Measurements from ENCODE around the gene TMEM202. TPM values are rescaled to one million over a fixed set of nuclear protein-coding genes. Genes with fewer than 3 reads are reported as not detected.

TMEM202 gene
- total and polyA plus RNA-seq, 10 of the 15 experiments (the other 5 are each of a cell fraction or from before 2014, with no cell fraction given) = not detected

- TF ChIP-seq, protein P1, sequence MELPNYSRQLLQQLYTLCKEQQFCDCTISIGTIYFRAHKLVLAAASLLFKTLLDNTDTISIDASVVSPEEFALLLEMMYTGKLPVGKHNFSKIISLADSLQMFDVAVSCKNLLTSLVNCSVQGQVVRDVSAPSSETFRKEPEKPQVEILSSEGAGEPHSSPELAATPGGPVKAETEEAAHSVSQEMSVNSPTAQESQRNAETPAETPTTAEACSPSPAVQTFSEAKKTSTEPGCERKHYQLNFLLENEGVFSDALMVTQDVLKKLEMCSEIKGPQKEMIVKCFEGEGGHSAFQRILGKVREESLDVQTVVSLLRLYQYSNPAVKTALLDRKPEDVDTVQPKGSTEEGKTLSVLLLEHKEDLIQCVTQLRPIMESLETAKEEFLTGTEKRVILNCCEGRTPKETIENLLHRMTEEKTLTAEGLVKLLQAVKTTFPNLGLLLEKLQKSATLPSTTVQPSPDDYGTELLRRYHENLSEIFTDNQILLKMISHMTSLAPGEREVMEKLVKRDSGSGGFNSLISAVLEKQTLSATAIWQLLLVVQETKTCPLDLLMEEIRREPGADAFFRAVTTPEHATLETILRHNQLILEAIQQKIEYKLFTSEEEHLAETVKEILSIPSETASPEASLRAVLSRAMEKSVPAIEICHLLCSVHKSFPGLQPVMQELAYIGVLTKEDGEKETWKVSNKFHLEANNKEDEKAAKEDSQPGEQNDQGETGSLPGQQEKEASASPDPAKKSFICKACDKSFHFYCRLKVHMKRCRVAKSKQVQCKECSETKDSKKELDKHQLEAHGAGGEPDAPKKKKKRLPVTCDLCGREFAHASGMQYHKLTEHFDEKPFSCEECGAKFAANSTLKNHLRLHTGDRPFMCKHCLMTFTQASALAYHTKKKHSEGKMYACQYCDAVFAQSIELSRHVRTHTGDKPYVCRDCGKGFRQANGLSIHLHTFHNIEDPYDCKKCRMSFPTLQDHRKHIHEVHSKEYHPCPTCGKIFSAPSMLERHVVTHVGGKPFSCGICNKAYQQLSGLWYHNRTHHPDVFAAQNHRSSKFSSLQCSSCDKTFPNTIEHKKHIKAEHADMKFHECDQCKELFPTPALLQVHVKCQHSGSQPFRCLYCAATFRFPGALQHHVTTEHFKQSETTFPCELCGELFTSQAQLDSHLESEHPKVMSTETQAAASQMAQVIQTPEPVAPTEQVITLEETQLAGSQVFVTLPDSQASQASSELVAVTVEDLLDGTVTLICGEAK (IDR thresholded peaks at IDR 0.05; ENCODE audit: borderline replicate concordance) = no peak
Observed at GRCh38 chr15:72380743-72381142, 17.4 kb upstream of the TMEM202 start (continued).

DNA sequence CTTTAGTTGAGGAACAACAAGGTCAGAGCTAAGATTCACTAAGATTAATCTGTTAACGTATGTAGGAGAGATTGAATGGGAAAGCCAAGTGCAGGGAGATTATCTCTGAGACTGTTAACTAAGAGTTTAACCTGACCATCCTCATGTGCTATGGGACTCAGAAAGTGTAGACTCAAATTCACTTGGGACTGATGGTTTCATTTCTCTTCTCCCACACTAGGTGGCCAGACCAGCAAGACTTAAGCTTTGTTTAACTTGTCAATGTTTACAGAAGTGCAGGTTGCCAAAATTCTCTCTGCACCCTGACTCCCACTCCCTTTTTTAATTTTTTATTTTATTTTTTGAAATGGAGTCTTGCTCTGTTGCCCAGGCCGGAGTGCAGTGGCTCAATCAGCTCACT is 16.0 kb upstream of the TMEM202 start:
- ChIA-PET RAD21 (ENCODE audit: unreplicated experiment) (no interaction called here), SMC1A (ENCODE audit: uncharacterized antibody, unreplicated experiment) (interaction anchor here (0.7 to 1.3 kb wide), 3 partner anchors 16 to 289 kb away, joined by 3 to 4 read pairs (median 3); no protein-coding TSS in a partner anchor), POLR2A (no interaction called here), CTCF (interaction anchor here (1.0 to 1.2 kb wide), 3 partner anchors 14 to 23 kb away, joined by 3 to 4 read pairs (median 3); no protein-coding TSS in a partner anchor)
- Histone ChIP-seq H3K4me2 (ENCODE audit: control insufficient read depth, insufficient read depth) (no peak overlapping the region), H3K4me1 (ENCODE audit: control insufficient read depth, insufficient read depth, low read length) (no peaks in the 10 kb centered on the region), H3K4me3 (no peak overlapping the region), H3K36me3 (ENCODE audit: control insufficient read depth in 2 of 2, insufficient read depth in 2 of 2, low read length in 1 of 2) (no peaks in the 10 kb centered on the region), H3K79me2 (ENCODE audit: control insufficient read depth, insufficient read depth, low read length) (no peaks in the 10 kb centered on the region), H3K9ac (ENCODE audit: control insufficient read depth, insufficient read depth, low read length) (no peak overlapping the region), H3K27me3 (replicated peaks in 1 of 2; ENCODE audit: control insufficient read depth in 2 of 2, insufficient read depth in 2 of 2, low read length in 1 of 2) (peaks cover 0 to 2% of the 10 kb centered on the region in 2 experiments; a peak in 2 of 4 replicates), H3K9me3 (replicated peaks; ENCODE audit: control insufficient read depth, insufficient read depth, low read length) (no peaks in the 10 kb centered on the region), H4K20me1 (ENCODE audit: control insufficient read depth, insufficient read depth) (no peaks in the 10 kb centered on the region), H2AFZ (ENCODE audit: control insufficient read depth, low read depth, low read length) (no peak overlapping the region), H3K27ac (ENCODE audit: control insufficient read depth, insufficient read depth) (no peak overlapping the region)
- 43% methylated on average over 2 of the region's 2 CpGs for whole genome bisulfite sequencing (ENCODE audit: insufficient coverage, insufficient replicate concordance, low lambda C conversion rate, missing lambda C conversion rate)
- peak; percentile 67 for ATAC-seq
- in situ Hi-C loops (cut with MboI) (no loop called here), intact Hi-C loops (cut with micrococcal nuclease; ENCODE audit: unreplicated experiment) (no loop called here)
- no peak for FAIRE-seq
- BruUV-seq (replicated peaks) = no TSS peak
- DNase-seq (ENCODE audit: low read depth, low spot score) = no peak
- TF ChIP-seq POLR2AphosphoS2 (IDR thresholded peaks at IDR 0.05; ENCODE audit: low read depth, low read length) (no peak), ZNF274 (IDR thresholded peaks at IDR 0.05; ENCODE audit: insufficient read depth, insufficient read length) (no peak), HCFC1 (IDR thresholded peaks at IDR 0.05; ENCODE audit: low read length) (no peak), PML (IDR thresholded peaks at IDR 0.05; ENCODE audit: low read length) (no peak), ZSCAN29 (IDR thresholded peaks at IDR 0.05) (no peak), TAF1 (IDR thresholded peaks at IDR 0.05; ENCODE audit: borderline replicate concordance, low read depth, low read length) (no peak), RAD21 (IDR thresholded peaks at IDR 0.05; ENCODE audit: insufficient read depth, low read depth, low read length) (0 out of 2 replicates have a peak, but pooled peaks have one; percentile 15), MEF2B (IDR thresholded peaks at IDR 0.05; ENCODE audit: partially characterized antibody, poor library complexity, severe bottlenecking) (peak; percentile 53), KLF5 (IDR thresholded peaks at IDR 0.05; ENCODE audit: partially characterized antibody) (no peak)
- TF ChIP-seq, protein P1 (IDR thresholded peaks at IDR 0.05; ENCODE audit: borderline replicate concordance) = no peak
- TF ChIP-seq, protein P2, sequence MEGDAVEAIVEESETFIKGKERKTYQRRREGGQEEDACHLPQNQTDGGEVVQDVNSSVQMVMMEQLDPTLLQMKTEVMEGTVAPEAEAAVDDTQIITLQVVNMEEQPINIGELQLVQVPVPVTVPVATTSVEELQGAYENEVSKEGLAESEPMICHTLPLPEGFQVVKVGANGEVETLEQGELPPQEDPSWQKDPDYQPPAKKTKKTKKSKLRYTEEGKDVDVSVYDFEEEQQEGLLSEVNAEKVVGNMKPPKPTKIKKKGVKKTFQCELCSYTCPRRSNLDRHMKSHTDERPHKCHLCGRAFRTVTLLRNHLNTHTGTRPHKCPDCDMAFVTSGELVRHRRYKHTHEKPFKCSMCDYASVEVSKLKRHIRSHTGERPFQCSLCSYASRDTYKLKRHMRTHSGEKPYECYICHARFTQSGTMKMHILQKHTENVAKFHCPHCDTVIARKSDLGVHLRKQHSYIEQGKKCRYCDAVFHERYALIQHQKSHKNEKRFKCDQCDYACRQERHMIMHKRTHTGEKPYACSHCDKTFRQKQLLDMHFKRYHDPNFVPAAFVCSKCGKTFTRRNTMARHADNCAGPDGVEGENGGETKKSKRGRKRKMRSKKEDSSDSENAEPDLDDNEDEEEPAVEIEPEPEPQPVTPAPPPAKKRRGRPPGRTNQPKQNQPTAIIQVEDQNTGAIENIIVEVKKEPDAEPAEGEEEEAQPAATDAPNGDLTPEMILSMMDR (IDR thresholded peaks at IDR 0.05 in 2 of 3, conservative IDR thresholded peaks at IDR 0.05 in 1 of 3; ENCODE audit: control insufficient read depth in 2 of 3, extremely low read depth in 1 of 3, insufficient read depth in 1 of 3, low read depth in 3 of 3, low read length in 3 of 3) = peak; percentile 18 to 28 (median 24); a peak in 3 of 6 replicates

Measured in GM12878 (cell line).